Mucosa of gallbladder (tissue), 1 donor: Measurements from ENCODE around the gene VPS18. TPM values are rescaled to one million over a fixed set of nuclear protein-coding genes. Genes with fewer than 3 reads are reported as not detected.

Source experiments
- DNase-seq: peaks from one replicate; pipeline ENCODE4 v3.0.0-alpha.2; 2020; ENCODE audit warnings: low spot score
- total RNA-seq: library from RNA; stranded (reverse); gene quantifications from one replicate; pipeline ENCODE4 v1.2.1, GENCODE V29; 2021
- donor health status: DM: no; HTN: no; CAD: no.

The VPS18 gene
- total RNA-seq, 1 donor from 2014 or later, result 42.2 TPM

DNA sequence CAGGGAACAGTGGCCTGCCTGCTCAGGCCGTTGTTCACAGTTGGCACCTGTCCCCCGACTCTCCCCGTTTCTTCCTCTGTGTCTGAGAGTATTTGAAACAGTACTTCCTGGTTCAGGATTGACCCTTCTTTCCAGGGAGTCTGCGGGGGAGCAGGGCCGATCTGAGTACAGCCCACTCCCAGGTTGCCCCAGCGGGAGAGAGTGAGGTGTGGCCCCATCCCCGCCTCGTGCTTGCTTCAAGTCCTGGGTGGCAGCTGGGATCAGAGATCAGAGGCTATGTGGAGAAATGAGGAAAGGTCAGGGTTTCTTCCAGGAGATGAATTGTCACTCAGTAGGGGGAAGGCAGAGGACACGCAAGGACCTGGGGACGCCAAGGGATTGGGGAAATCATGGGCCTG lies 28.4 kb downstream of the VPS18 start:
- DNase-seq, result no peak

DNA sequence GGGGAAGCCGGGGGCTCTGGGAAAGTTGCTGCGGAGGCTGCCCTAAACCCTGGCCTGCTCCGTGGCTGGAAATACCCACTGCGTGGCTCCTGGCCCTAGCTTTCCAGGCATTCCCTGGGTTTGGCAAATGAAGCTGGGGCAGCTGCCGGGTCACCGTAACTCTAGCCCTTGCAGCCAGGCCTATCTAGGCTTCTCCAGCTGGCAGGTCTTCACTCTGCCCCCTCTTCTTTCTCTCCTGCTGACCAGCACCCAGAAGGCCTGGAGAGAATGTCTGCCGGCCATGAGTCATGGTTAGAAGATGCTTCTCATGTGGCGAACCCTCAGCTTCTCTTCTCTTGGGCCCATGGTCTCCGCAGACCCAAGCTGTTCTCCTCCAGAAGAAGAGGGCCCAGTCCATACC lies 29.3 kb downstream of the VPS18 start:
- DNase-seq, result no peak

DNA sequence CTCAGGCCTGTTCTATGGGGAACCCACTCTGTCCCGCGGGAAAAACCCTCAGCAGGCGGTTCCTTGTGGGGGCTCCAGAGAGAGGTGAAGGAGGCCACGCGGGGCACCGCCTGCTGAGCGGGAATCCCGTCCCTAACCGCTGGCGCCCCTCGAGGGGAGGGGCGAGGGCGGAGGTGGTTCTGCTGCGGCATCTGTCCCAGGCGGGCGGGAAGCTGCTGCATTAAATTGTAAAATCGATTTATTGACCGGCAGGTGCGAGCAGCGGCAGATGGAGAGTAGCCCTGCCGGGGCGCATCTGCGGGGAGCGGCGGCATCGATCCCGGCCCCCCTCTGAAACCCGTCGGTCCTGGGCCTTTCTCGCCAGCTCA lies 31.2 kb downstream of the VPS18 start:
- DNase-seq, result no peak

DNA sequence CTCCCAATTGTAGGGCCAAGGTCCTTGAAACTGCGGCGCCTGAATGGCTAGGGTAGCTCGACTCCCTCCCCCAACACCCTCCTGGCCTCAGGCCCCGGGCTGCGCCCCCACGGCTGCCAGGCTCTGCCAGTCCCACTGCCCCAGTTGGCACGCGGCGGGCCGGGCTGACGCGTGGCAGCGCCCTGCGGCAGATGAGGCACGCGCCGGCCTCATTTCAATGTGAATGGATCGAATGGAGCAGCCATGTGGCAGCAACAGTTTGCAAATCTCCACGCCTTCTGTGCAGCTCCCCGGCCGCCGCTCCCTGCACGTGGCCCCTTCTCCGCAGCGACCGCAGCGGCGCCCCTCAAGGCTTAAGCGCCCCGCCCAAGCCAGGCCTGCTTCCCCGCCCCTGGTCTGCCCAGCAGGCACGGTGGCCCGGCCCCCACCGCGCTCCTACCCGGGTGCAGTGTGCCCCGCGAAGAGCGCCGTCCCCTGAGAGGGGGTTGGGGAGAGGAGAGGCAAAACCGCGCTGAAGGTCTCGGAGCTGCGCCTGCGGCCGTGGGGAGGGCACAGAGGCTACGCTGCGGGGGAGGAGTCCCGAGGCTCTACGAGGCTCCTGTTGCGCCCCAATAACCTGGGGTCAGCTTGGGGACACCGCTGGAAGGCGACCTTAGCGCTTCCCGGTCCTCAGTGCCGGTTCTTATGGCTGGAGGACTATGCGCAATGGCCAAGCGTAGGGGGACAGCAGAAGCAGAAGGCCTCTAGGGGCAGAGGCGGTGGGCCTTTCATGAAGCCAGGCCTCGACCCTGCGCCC lies 31.8 kb downstream of the VPS18 start:
- peak; percentile 78 for DNase-seq

DNA sequence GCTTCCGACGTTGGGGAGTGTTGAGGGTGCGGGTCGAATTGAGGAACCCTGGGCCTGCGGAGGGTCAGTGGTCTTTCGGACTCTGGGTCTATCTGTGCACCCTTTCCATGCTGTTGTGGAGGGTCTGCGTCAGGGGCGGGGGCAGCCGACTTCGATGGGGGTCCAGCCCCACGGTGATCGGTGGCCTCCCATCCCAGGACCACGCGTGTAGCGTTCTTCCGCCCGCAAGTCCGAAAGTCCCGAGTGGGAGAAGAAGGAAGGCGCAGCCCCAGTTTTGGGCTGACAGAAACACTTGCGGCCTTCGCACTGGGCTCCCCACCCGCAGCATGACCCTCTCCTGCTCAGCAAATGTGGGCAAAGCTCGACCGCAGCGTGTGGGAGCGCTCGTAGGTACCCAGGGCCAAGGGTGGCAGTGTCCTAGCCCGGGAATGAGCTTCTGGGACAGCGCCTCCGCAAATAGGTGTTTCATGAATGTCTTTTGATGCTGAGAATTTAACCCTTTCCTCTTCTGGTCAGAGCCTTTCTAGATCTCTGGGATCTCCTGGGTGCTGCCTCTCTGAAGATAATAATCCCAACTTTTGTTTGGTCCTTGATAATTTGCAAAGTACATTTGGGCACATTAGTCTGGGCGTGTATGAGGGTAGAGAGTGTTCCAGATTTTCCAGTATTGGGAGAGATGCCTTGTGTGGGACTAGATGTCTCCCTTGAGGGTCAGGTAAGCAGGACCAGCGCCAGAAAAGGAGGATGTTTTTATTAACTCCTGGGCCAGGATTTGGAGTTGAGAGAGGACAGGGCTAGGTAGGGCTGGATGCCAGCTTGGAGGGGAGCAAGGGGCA lies 32.6 kb downstream of the VPS18 start:
- DNase-seq, result no peak

DNA sequence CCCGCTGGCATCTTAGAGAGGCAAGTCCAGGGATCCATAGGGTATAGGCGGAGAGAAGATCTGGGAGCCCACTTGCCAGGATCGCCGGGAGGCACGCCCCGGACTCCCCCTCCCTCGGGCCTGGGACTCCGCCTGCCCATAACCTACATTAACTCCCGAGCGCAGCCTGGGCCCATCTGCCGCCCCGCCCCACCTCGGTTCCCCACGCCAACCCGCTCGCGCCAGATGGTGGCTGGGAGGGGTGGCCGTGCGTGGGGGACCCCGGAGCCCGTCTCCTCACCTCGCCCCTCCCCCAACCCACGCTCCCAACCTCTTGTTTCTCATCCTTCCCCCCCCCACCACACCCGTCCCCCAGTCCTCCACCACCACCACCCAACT lies 33.2 kb downstream of the VPS18 start:
- DNase-seq, result no peak

DNA sequence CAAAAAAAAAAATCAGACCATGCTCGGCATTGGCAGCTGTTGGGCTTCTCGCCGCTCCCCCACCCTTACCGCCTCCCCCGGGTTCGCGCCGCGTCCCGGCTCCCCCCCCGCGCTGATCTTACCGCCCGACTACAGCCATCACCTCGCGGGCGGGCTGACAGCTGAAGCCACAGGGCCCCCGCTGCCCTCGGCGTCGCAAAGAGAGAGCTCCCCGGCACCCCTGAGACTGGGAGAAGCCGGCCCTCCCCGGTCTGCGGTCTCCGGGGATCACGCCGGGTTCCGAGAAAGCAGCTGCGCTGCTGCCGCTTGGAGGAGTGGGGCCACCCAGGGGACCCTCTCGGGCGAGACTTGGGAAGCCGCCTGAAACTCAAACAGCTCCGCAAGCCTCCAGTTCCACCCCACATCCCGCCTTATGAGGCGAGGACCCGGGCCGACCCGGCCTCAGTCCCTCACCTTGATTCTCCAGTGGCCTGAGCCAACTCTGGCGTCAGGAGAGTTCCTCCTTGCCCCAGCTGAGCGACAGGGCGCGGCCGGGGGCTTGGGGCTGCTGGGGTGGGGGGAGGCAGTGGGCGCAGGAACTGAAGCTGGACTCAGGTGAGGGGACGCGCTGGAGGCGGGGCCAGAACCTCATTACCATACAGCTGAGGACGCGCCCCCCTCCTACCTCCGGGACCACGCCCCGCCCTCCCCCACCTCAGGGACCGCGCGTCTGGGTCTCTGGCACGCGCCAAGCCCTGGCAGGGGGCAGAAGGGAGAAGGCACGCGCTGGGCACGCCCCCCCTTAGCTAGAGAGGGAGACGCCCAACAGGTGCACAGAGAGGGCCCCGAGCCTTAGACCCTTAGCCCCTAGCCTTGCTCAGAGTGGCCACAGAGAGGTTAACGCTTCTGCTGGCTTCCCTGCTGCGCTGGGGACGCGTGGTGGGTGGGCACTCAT lies 33.9 kb downstream of the VPS18 start:
- DNase-seq, result no peak

GRCh38 chr15:40928821-40929659 lies 34.8 kb downstream of the VPS18 start, which contains the start of gene DLL4:
Gene DLL4 (plus strand): TSS chr15:40929340. CDS start chr15:40929669, 329 bp downstream.
- DNase-seq, result no peak

- DNase-seq, result no peak
Measured at GRCh38 chr15:40929660-40930429, 35.6 kb downstream of the VPS18 start.

- no peak for DNase-seq
Measured at GRCh38 chr15:40930430-40931299, 36.4 kb downstream of the VPS18 start.

DNA sequence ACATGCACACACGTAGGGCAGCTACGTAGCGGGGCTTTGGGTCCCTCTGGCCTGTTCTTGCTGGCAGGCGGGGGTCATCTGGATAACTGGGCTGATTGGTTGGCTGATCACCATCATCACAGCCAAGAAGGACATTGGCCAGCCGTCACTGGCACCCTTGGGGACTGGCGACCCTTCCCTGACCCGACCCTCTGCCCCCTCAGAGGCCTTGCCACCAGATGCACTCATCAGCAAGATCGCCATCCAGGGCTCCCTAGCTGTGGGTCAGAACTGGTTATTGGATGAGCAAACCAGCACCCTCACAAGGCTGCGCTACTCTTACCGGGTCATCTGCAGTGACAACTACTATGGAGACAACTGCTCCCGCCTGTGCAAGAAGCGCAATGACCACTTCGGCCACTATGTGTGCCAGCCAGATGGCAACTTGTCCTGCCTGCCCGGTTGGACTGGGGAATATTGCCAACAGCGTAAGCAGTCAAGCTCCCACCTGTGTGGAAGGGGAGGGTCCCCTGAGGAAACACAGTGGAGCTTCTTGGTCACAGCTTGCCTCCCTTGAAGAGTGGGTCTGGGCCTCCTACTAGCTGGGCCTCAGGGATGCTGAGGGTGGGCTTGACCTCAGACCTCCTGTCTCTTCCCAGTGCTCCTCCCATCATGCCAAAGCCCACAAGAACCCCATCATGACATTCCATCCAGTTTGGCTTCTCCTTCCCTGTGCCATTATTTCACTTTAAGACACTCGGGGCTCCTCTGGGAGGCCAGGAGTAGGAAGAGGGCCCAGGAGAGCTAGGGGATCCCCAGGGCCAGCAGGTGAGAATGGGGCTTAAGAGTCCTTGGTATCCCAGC lies 37.3 kb downstream of the VPS18 start:
- DNase-seq, result no peak

- no peak for DNase-seq
Measured at GRCh38 chr15:40932156-40932555, 37.9 kb downstream of the VPS18 start.

DNA sequence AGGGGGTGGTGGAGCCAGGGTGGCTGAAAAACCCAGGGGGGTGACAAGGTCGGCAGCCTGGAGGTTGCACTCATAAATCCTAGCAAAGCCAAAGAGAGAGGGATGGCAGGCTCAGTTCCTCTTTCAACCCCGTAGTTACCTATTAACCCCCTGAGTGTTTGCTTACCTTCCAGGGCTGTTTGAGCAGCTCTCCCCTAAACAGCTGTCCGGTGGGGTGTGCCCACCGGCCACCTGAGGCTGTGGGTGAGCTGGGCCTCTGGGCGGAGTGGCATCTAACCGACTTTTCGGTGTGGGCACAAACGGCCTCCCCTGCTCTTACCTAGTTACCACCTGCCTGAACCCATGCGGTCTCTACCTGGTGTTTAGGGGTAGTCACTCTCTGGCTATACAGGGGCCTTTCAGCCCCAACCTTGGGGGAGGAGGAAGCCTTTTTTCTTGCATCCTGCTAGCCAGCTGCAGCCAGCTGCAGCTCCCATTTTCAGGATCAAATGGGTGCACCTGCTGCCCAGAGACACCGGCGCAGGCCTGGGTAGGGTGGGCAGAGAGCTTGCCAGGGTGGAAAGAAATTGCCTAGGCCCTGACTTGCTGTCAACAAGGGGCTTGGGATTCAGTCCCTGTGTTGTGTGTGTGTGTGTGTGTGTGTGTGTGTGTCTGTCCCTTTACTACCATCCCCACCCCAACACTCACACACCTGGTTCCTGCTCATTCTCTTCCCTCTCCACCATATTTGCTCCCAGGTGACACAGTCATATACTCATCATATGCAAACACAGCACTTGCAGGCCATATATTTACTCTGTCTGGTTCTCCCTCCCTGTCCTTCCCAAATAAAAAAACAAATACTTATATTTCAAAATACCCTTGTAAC lies 38.6 kb downstream of the VPS18 start:
- no peak for DNase-seq

DNA sequence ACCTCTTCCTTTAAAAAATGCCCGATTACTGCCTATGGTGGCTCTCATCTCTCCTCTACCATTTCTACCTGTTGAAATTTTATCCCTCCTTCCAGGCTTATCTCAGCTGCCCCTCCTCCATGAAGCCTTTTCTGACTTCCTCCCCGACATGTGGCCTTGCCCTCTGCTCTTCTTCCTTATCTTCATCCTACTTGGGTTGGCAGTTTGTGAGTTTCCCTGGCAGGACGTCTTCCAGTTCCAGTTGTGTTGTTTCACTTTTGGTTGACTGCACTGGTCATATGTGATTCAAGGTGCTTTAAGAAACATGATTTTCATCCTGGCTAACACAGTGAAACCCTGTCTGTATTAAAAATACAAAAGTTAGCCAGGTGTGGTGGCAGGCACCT lies 39.3 kb downstream of the VPS18 start:
- DNase-seq, result no peak

- DNase-seq, result no peak
Measured at GRCh38 chr15:40934457-40934856, 40.2 kb downstream of the VPS18 start.

- no peak for DNase-seq
Measured at GRCh38 chr15:40936234-40936708, 42.0 kb downstream of the VPS18 start.
